HG03571 (cell line): ENCODE results near the gene FBXO7.
"Not testable (repeated sequence)": the region's sequence is repeated elsewhere in the genome, so short reads cannot be mapped to it uniquely, and the experiment has no call there.

Source experiments
- ATAC-seq: cut with Tn5 transposase; IDR thresholded peaks from one replicate; pipeline ENCODE4 v1.9.1; 2021; ENCODE audit not compliant: unreplicated experiment

Gene FBXO7

GRCh38 chr22:32474635-32475467, at the start of gene FBXO7:
Gene FBXO7, plus strand, starts transcription at chr22:32474811. Its CDS starts 192 bp downstream, at chr22:32475003.
- ATAC-seq = peak; percentile 63

- no peak for ATAC-seq
Measured at GRCh38 chr22:32426881-32427280, 47.7 kb upstream of the FBXO7 start.

- ATAC-seq = no peak
Measured at GRCh38 chr22:32430352-32430751, 44.3 kb upstream of the FBXO7 start.

GRCh38 chr22:32444068-32444467, 30.5 kb upstream of the FBXO7 start:
- ATAC-seq = no peak

- ATAC-seq = no peak
Measured at GRCh38 chr22:32446321-32446720, 28.3 kb upstream of the FBXO7 start.

- ATAC-seq = no peak
Measured at GRCh38 chr22:32448980-32449379, 25.6 kb upstream of the FBXO7 start.

GRCh38 chr22:32457031-32457430, 17.6 kb upstream of the FBXO7 start:
- ATAC-seq = no peak

GRCh38 chr22:32462452-32462851, 12.2 kb upstream of the FBXO7 start:
- ATAC-seq = no peak

- no peak for ATAC-seq
Measured at GRCh38 chr22:32465661-32466060, 8.9 kb upstream of the FBXO7 start.

- no peak for ATAC-seq
Measured at GRCh38 chr22:32466496-32466895, 8.1 kb upstream of the FBXO7 start.

GRCh38 chr22:32469799-32470212, 4.8 kb upstream of the FBXO7 start:
- no peak for ATAC-seq

- no peak for ATAC-seq
Measured at GRCh38 chr22:32473388-32473952, 1.1 kb upstream of the FBXO7 start.

GRCh38 chr22:32475468-32476010, 928 bp downstream of the FBXO7 start:
- ATAC-seq = peak; percentile 8

GRCh38 chr22:32476281-32477195, 1.9 kb downstream of the FBXO7 start:
- ATAC-seq = no peak

GRCh38 chr22:32477596-32477995, 3.0 kb downstream of the FBXO7 start:
- ATAC-seq = no peak

GRCh38 chr22:32478552-32478951, 3.9 kb downstream of the FBXO7 start:
- not testable (repeated sequence) for ATAC-seq

GRCh38 chr22:32478994-32479393, 4.4 kb downstream of the FBXO7 start:
- no peak for ATAC-seq

GRCh38 chr22:32480238-32480637, 5.6 kb downstream of the FBXO7 start:
- no peak for ATAC-seq

GRCh38 chr22:32482708-32483107, 8.1 kb downstream of the FBXO7 start:
- ATAC-seq = no peak

GRCh38 chr22:32486656-32487390, 12.2 kb downstream of the FBXO7 start:
- ATAC-seq = no peak

- no peak for ATAC-seq
Measured at GRCh38 chr22:32487461-32487860, 12.8 kb downstream of the FBXO7 start.
